GM12878 (cell line): ENCODE data around the gene NR2F6. TPM values are rescaled to one million over a fixed set of nuclear protein-coding genes. Genes with fewer than 3 reads are reported as not detected.

ENCODE experiments used
- ATAC-seq: fragments of 200-7000 bp; cut with Tn5 transposase; 3 replicates; pipeline ENCODE4 v1.9.1; 2020; ENCODE audit warnings: mild to moderate bottlenecking, moderate library complexity
- BruUV-seq: library from RNA; stranded (reverse); fragments of 400-500 nt; replicated peaks from 2 replicates; lab custom pipeline; 2021; lab: Mats Ljungman, UMichigan
- CTCF ChIA-PET: fragments of 300-600 bp; sonication (Branson Sonifier 250); formaldehyde crosslinking; extraction: SDS; loops from one replicate; lab custom pipeline; 2021; ENCODE audit warnings: inconsistent platforms; lab: Yijun Ruan, JAX
- POLR2A ChIA-PET: fragments of 350-600 bp; formaldehyde crosslinking; extraction: SDS; loops from one replicate; lab custom pipeline; 2021; ENCODE audit warnings: inconsistent platforms; lab: Charles Lee
- RAD21 ChIA-PET: fragments of 300-600 bp; sonication (Branson Sonifier 250); formaldehyde crosslinking; loops from one replicate; lab custom pipeline; 2023; ENCODE audit warnings: antibody characterized with exemption; ENCODE audit not compliant: unreplicated experiment; lab: Charles Lee
- SMC1A ChIA-PET: fragments of 300-600 bp; sonication (Branson Sonifier 250); formaldehyde crosslinking; loops from one replicate; lab custom pipeline; 2023; ENCODE audit not compliant: unreplicated experiment, uncharacterized antibody; lab: Charles Lee
- DNase-seq: peaks from one replicate; pipeline ENCODE4 v3.0.0-alpha.2; 2011; ENCODE audit warnings: low read depth, low spot score
- FAIRE-seq: peaks from 3 replicates; lab custom pipeline; 2011; peaks lifted over from hg19 to GRCh38; lab: Jason Lieb, UNC
- H2AFZ ChIP-seq: 2 replicates; pipeline ENCODE4 v1.6.0; 2011; ENCODE audit warnings: low read depth, low read length, control low read depth; ENCODE audit not compliant: control insufficient read depth
- H3K27ac ChIP-seq: 2 replicates; pipeline ENCODE4 v1.5.1; 2011; ENCODE audit warnings: control low read depth; ENCODE audit not compliant: control insufficient read depth, insufficient read depth
- H3K27me3 ChIP-seq, 2 experiments: replicated peaks in 1 of 2; 2 replicates each; pipeline versions ENCODE4 v1.6.0 to v1.6.1; 2011; ENCODE audit warnings: low read length in 1 of 2; ENCODE audit not compliant: control insufficient read depth in 2 of 2, insufficient read depth in 2 of 2
- H3K36me3 ChIP-seq, 2 experiments: 2 replicates each; pipeline ENCODE4 v1.5.1; 2011; ENCODE audit warnings: low read length in 1 of 2; ENCODE audit not compliant: control insufficient read depth in 2 of 2, insufficient read depth in 2 of 2
- H3K4me1 ChIP-seq: 2 replicates; pipeline ENCODE4 v1.6.1; 2011; ENCODE audit warnings: mild to moderate bottlenecking, low read length, moderate library complexity, mixed read lengths; ENCODE audit not compliant: control insufficient read depth, insufficient read depth
- H3K4me2 ChIP-seq: 2 replicates; pipeline ENCODE4 v1.6.0; 2011; ENCODE audit warnings: control low read depth; ENCODE audit not compliant: control insufficient read depth, insufficient read depth
- H3K4me3 ChIP-seq: fragments of 200-600 bp; sonication (generic); 2 replicates; pipeline ENCODE4 v1.5.1; 2016
- H3K79me2 ChIP-seq: 2 replicates; pipeline ENCODE4 v1.6.0; 2011; ENCODE audit warnings: low read length; ENCODE audit not compliant: control insufficient read depth, insufficient read depth
- H3K9ac ChIP-seq: 2 replicates; pipeline ENCODE4 v1.8.0; 2011; ENCODE audit warnings: low read length, control low read depth, mixed read lengths; ENCODE audit not compliant: control insufficient read depth, insufficient read depth
- H3K9me3 ChIP-seq: replicated peaks from 3 replicates; pipeline ENCODE4 v1.5.1; 2011; ENCODE audit warnings: mild to moderate bottlenecking, low read length; ENCODE audit not compliant: control insufficient read depth, insufficient read depth
- H4K20me1 ChIP-seq: 2 replicates; pipeline ENCODE4 v1.6.0; 2011; ENCODE audit not compliant: control insufficient read depth, insufficient read depth
- DPF2 ChIP-seq: fragments of 450-650 bp; IDR thresholded peaks from 2 replicates; pipeline ENCODE4 v1.6.1; 2017; ENCODE audit warnings: mild to moderate bottlenecking
- ESRRA ChIP-seq: IDR thresholded peaks from 2 replicates; pipeline ENCODE4 v1.6.1; 2012; ENCODE audit warnings: mild to moderate bottlenecking, low read length, improper control_type of control experiment
- MEF2B ChIP-seq: fragments of 450-650 bp; IDR thresholded peaks from 2 replicates; pipeline ENCODE4 v1.6.1; 2018; ENCODE audit warnings: mild to moderate bottlenecking, moderate library complexity; ENCODE audit not compliant: partially characterized antibody, poor library complexity, severe bottlenecking
- ZNF622 ChIP-seq: fragments of 450-650 bp; IDR thresholded peaks from 2 replicates; pipeline ENCODE4 v1.6.1; 2017; ENCODE audit warnings: mild to moderate bottlenecking, inconsistent platforms
- WGBS: methylation state at CpG from one replicate; pipeline ENCODE4 v1.1.6; 2016; ENCODE audit warnings: low lambda C conversion rate; ENCODE audit not compliant: insufficient replicate concordance, insufficient coverage; ENCODE audit errors: missing lambda C conversion rate; 5-methylcytosine and 5-hydroxymethylcytosine counted together
- in situ Hi-C: fragments of 300-500 bp; cut with MboI; formaldehyde crosslinking; loops from 9 replicates; pipeline ENCODE4 v1.14.3; 2018; ENCODE audit warnings: mixed read lengths
- intact Hi-C: fragments of 100-400 bp; cut with micrococcal nuclease; formaldehyde crosslinking; loops from one replicate; pipeline ENCODE4 v1.14.2; 2022; ENCODE audit not compliant: unreplicated experiment
- polyA plus RNA-seq, 11 experiments: library from polyadenylated mRNA; depleted of rRNA in 4 of 11; unstranded in 6 of 11; stranded (reverse) in 5 of 11; fragments of >200 nt; fragmentation: Nextera tagmentation in 4 of 11; fragmentation: Illumina TruSeq in 1 of 11; extraction: Ambion mirVana in 4 of 11; extraction: Trizol in 1 of 11; gene quantifications; 1 replicate in 1 of 11; 2 replicates in 10 of 11; pipeline versions ENCODE4 v1.2.1 to v1.2.3, GENCODE V29; 2011 to 2016; ENCODE audit warnings: inconsistent platforms in 2 of 11, missing spikeins in 2 of 11, low read depth in 1 of 11
- total RNA-seq, 4 experiments: library from RNA; depleted of rRNA in 3 of 4; stranded (reverse); fragments of >200 nt in 3 of 4; fragmentation: Illumina TruSeq in 1 of 4; extraction: Trizol in 1 of 4; gene quantifications; 2 replicates each; pipeline versions ENCODE4 v1.2.1 to v1.2.3, GENCODE V29; 2013 to 2021

Gene NR2F6
- total and polyA plus RNA-seq, 10 of the 15 experiments (the other 5 are each of a cell fraction or from before 2014, with no cell fraction given) = 0.18 to 15.5 (median 6.1) TPM

GRCh38 chr19:17236811-17237543 is 8.7 kb downstream of the NR2F6 start:
- Histone ChIP-seq H3K79me2 (peaks cover 10% of the 10 kb centered on the region), H3K4me2 (no peak overlapping the region), H4K20me1 (no peaks in the 10 kb centered on the region), H3K9ac (no peak overlapping the region), H3K27ac (no peak overlapping the region), H3K4me3 (no peak overlapping the region), H3K27me3 (no peaks in the 10 kb centered on the region), H2AFZ (no peak overlapping the region), H3K9me3 (no peaks in the 10 kb centered on the region), H3K4me1 (peaks cover 4% of the 10 kb centered on the region; the same call in 1 of the 2 replicates), H3K36me3 (peaks cover 0 to 2% of the 10 kb centered on the region in 2 experiments; a peak in 1 of 4 replicates)
- CTCF ChIA-PET = interaction anchor here (1.0 to 3.9 kb wide), 3 partner anchors 23 to 170 kb away, joined by 3 to 24 read pairs (median 15); no protein-coding TSS in a partner anchor
- intact Hi-C loops = no loop called here
- SMC1A ChIA-PET = no interaction called here
- no peak for FAIRE-seq
- ATAC-seq = no peak
- DNase-seq = no peak
- TF ChIP-seq DPF2 (no peak), ZNF622 (no peak), MEF2B (no peak), ESRRA (no peak)
- RAD21 ChIA-PET = interaction anchor here (3.1 kb wide), 1 partner anchor 170 kb away, joined by 21 read pairs; no protein-coding TSS in a partner anchor
- POLR2A ChIA-PET = interaction anchor here (0.8 to 3.3 kb wide), 2 partner anchors 11 to 77 kb away, joined by 3 to 31 read pairs; partner anchors contain the start of gene OCEL1
- in situ Hi-C loops = no loop called here
- BruUV-seq = no TSS peak
- 82% methylated on average over 18 of the region's 18 CpGs for WGBS
